ENCODE measurements around the gene BMP7. TPM values are rescaled to one million over a fixed set of nuclear protein-coding genes. Genes with fewer than 3 reads are reported as not detected.

BMP7 gene
- total RNA-seq (10 to 100 TPM in 3 of 10 donors, 1 to 10 TPM in 7; 1.3 to 19.2 (median 4.7) TPM), polyA plus RNA-seq (1 to 10 TPM in 1 of 2 donors, under 1 TPM in 1; 0.72 to 3.9 TPM)
- long read RNA-seq, donor 1, full-length matches to known transcripts: 41 of 48 reads
- long read RNA-seq, donor 1, partial matches to known transcripts: 1 of 48 reads
- long read RNA-seq, donor 1, other reads (novel, unspliced or antisense): 6 of 48 reads
- long read RNA-seq, donor 2, full-length matches to known transcripts: 55 of 68 reads
- long read RNA-seq, donor 2, partial matches to known transcripts: 6 of 68 reads
- long read RNA-seq, donor 2, other reads (novel, unspliced or antisense): 7 of 68 reads
- long read RNA-seq, donor 3, full-length matches to known transcripts: 22 of 23 reads
- long read RNA-seq, donor 3, partial matches to known transcripts: 0 of 23 reads
- long read RNA-seq, donor 3, other reads (novel, unspliced or antisense): 1 of 23 reads

DNA sequence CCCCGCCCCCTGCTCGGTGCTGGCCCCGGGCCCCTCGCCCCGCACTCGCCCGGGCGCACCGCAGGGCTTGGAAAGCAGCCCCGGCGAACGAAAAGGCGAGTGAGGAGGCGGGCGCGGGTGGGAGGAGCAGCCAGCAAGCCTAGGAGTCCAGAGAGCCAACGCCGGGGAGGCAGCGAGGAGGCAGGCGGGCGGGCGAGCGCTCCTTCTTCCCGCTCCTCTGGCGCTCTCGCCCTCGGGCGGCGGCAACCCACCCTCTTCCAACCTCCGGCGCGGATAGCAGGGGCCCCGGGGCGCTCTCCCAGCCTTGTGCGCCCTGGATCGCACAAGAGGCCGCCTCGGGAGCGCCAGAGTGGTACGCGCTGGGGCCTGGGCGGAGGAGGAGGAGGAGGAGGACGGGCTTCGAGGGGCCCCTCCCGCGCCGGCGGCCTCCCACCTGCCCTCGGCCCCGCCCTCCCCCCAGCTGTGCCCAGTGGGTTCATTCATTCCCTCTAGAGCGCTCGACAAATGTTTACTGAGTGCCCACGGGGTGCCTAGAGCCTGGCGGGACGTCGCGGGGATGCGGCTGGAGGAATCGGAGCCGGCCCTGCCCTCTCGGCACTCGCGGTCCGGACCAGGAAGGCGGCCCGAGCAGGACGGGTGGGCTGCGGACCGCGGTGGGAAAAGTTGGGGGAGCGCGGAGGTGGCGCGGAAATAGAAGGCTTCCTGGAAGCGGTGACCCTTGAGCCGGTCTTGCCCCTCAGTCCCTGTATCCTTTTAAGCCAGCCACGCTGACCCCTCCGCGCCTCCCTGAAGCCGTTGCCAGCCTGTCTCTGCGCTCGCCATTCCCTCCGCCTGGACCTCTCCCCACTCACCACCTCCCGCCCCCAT is at the start of gene BMP7:
Gene BMP7 (minus strand): TSS at position 351 of the 867 bp plus-strand sequence. CDS start 519 bp downstream, outside the sequence.
- Histone ChIP-seq H3K4me3 (peak within 1 kb of the TSS; percentile 0 to 41 (median 32)), H3K27me3 (peaks cover 23 to 97% (median 77%) of the 10 kb centered on the region in 7 donors), H3K36me3 (no peaks in the 10 kb centered on the region), H3K4me1 (peaks cover 0 to 13% (median 4%) of the 10 kb centered on the region in 9 donors), H3K27ac (peak within 1 kb of the TSS in 1 of 10 donors; percentile 23), H3K9me3 (no peaks in the 10 kb centered on the region)
- WGBS, 2 donors: 3 to 5% methylated on average over 63 to 84 of the region's 84 CpGs
- intact Hi-C loops (cut with DNase I): loop anchor here in 2 of 10 donors (5.0 kb wide), 1 partner anchor 174 kb away; no protein-coding TSS in a partner anchor
- peak in 1 of 2 donors; percentile 16 for DNase-seq
- TF ChIP-seq, protein P1, sequence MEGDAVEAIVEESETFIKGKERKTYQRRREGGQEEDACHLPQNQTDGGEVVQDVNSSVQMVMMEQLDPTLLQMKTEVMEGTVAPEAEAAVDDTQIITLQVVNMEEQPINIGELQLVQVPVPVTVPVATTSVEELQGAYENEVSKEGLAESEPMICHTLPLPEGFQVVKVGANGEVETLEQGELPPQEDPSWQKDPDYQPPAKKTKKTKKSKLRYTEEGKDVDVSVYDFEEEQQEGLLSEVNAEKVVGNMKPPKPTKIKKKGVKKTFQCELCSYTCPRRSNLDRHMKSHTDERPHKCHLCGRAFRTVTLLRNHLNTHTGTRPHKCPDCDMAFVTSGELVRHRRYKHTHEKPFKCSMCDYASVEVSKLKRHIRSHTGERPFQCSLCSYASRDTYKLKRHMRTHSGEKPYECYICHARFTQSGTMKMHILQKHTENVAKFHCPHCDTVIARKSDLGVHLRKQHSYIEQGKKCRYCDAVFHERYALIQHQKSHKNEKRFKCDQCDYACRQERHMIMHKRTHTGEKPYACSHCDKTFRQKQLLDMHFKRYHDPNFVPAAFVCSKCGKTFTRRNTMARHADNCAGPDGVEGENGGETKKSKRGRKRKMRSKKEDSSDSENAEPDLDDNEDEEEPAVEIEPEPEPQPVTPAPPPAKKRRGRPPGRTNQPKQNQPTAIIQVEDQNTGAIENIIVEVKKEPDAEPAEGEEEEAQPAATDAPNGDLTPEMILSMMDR (IDR thresholded peaks at IDR 0.05): no peak
- ATAC-seq: peak in 2 of 8 donors; percentile 34 to 59

DNA sequence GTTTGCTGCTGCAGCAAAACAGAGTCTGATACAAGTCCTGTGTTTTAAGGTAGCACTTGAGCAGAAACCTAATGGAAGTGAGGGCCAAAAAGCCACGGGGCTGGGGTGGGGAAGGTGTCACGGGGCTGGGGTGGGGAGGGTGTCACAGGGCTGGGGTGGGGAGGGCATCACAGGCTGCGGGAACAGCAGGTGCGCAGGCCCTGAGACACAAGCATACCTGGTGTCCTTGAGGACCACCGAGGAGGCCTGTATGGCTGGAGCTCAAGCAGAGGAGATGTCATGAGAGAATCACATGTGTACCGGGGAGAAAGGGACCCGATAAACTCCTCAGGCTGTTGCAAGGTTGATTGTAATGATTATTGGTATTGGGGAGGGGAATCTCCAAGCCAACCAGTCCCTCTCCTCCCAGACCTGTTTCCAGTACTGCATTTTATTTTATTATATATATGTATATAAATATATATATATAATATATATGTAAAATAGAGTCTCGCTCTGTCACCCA is 49.6 kb upstream of the BMP7 start:
- Histone ChIP-seq H3K27me3 (peaks cover 0 to 53% (median 17%) of the 10 kb centered on the region in 7 donors), H3K36me3 (no peaks in the 10 kb centered on the region), H3K9me3 (no peaks in the 10 kb centered on the region), H3K4me1 (no peaks in the 10 kb centered on the region), H3K27ac (no peak overlapping the region), H3K4me3 (no peak overlapping the region)
- ATAC-seq: no peak
- 83 to 84% methylated on average over 8 of the region's 8 CpGs for WGBS, 2 donors
- intact Hi-C loops (cut with DNase I): no loop called here
- TF ChIP-seq, protein P1 (IDR thresholded peaks at IDR 0.05): no peak
- no peak for DNase-seq

DNA sequence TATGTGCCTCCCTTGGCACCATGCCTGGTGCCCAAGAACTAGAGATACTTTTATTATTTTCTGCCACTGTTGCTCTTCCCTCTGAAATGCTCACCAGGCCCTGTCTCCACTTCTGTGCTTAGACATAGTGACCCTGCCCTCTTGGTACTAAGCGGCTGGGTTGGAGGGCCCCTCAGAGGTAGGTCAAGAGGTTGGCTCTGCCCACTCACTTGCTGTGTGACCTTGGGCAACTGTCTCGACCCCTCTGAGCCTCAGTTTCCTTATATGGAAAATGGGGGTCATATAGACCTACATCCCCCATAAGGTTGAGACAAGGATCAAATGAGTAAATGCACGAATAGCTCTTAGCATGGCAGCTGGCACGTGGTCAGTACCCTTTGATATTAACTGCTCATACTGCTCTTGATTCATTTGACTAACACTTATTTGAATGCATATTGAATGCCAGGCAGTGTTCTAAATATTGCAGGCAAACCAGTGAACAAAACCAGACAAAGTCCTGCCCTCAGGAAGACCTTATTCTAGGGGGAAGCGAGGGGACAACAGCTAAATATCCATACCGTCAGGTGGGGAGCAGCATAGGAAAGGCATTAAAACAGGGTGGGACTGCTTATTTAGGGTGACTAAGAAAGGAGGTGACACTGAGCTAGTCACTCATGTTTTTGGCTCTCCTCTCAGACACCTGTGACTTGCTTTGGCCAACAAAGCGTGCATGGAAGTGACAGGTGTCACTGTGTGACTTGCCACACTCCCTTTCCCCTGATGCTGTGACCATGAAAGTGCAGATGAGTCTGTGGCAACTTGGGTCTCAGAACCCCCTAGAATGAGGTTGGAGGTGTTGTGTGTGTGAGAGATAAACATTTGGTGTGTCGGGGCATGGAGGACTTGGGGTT is 48.9 kb upstream of the BMP7 start:
- no peak overlapping the region for H3K27ac ChIP-seq
- intact Hi-C loops (cut with DNase I): no loop called here
- TF ChIP-seq, protein P1 (IDR thresholded peaks at IDR 0.05): no peak
- no peak for ATAC-seq
- no peak for DNase-seq
- H3K4me1 ChIP-seq: no peaks in the 10 kb centered on the region
- peaks cover 0 to 53% (median 10%) of the 10 kb centered on the region in 7 donors for H3K27me3 ChIP-seq
- WGBS, 2 donors: 79 to 87% methylated on average over 8 of the region's 8 CpGs
- no peaks in the 10 kb centered on the region for H3K36me3 ChIP-seq
- no peak overlapping the region for H3K4me3 ChIP-seq
- no peaks in the 10 kb centered on the region for H3K9me3 ChIP-seq
